Endothelial cell (in vitro differentiated cells): Measurements from ENCODE around the gene C2orf81. TPM values are rescaled to one million over a fixed set of nuclear protein-coding genes. Genes with fewer than 3 reads are reported as not detected.
A peak's percentile ranks its signal among the peaks of the same experiment; 100 is the strongest.

Experiments used
- DNase-seq: peaks from one replicate; pipeline ENCODE4 v3.0.0; 2021; ENCODE audit warnings: low spot score
- H3K27ac Mint-ChIP-seq: one replicate; pipeline ENCODE4 v1.8.0; 2021; ENCODE audit warnings: mixed read lengths, inconsistent platforms; ENCODE audit not compliant: unreplicated experiment
- H3K27me3 Mint-ChIP-seq: one replicate; pipeline ENCODE4 v1.8.0; 2021; ENCODE audit warnings: mild to moderate bottlenecking, moderate library complexity, mixed read lengths, inconsistent platforms; ENCODE audit not compliant: unreplicated experiment
- H3K36me3 Mint-ChIP-seq: one replicate; pipeline ENCODE4 v1.8.0; 2021; ENCODE audit warnings: mild to moderate bottlenecking, low read depth, mixed read lengths, inconsistent platforms; ENCODE audit not compliant: unreplicated experiment
- H3K4me1 Mint-ChIP-seq: one replicate; pipeline ENCODE4 v1.8.0; 2021; ENCODE audit warnings: mild to moderate bottlenecking, mixed read lengths, inconsistent platforms; ENCODE audit not compliant: unreplicated experiment
- H3K4me3 Mint-ChIP-seq: one replicate; pipeline ENCODE4 v1.8.0; 2021; ENCODE audit warnings: mild to moderate bottlenecking, mixed read lengths, inconsistent platforms; ENCODE audit not compliant: unreplicated experiment
- H3K9me3 Mint-ChIP-seq: one replicate; pipeline ENCODE4 v1.8.0; 2021; ENCODE audit warnings: mixed read lengths, inconsistent platforms; ENCODE audit not compliant: unreplicated experiment
- CTCF ChIP-seq: fragments of 200-600 bp; sonication (generic); IDR thresholded peaks from one replicate; pipeline ENCODE4 v1.5.0; 2021; ENCODE audit warnings: antibody characterized with exemption; ENCODE audit not compliant: unreplicated experiment
- total RNA-seq: library from RNA; stranded (reverse); fragmentation: NEBNext Ultra II Directional; extraction: Animal tissue kit (Norgen Biotek cat#: 25700); gene quantifications from one replicate; pipeline ENCODE4 v1.2.1, GENCODE V29; 2021; ENCODE audit not compliant: unreplicated experiment

The C2orf81 gene
- total RNA-seq, 1 donor from 2014 or later = 5.0 TPM

- H3K4me1 Mint-ChIP-seq = peaks cover 14% of the 10 kb centered on the region
- peaks cover 17% of the 10 kb centered on the region for H3K27me3 Mint-ChIP-seq
- DNase-seq = no peak
- peak overlapping the region; percentile 42 for H3K27ac Mint-ChIP-seq
- peaks cover 56% of the 10 kb centered on the region for H3K36me3 Mint-ChIP-seq
- H3K4me3 Mint-ChIP-seq = no peak overlapping the region
- H3K9me3 Mint-ChIP-seq = no peaks in the 10 kb centered on the region
- no peak for TF ChIP-seq CTCF
These were observed 8.3 kb upstream of the C2orf81 start for GRCh38 chr2:74429487-74430451.

GRCh38 chr2:74428675-74429074 is 7.3 kb upstream of the C2orf81 start:
- Mint-ChIP-seq H3K4me1 (peaks cover 14% of the 10 kb centered on the region), H3K27ac (peak overlapping the region; percentile 24), H3K9me3 (no peaks in the 10 kb centered on the region), H3K4me3 (peak overlapping the region; percentile 16), H3K36me3 (peaks cover 58% of the 10 kb centered on the region), H3K27me3 (peaks cover 12% of the 10 kb centered on the region)
- TF ChIP-seq CTCF = no peak
- DNase-seq = no peak

GRCh38 chr2:74427551-74427950 is 6.1 kb upstream of the C2orf81 start:
- H3K4me3 Mint-ChIP-seq = peak overlapping the region; percentile 78

GRCh38 chr2:74426181-74426758 is 4.9 kb upstream of the C2orf81 start:
- no peak for DNase-seq
- H3K9me3 Mint-ChIP-seq = no peaks in the 10 kb centered on the region
- H3K36me3 Mint-ChIP-seq = peaks cover 51% of the 10 kb centered on the region
- H3K27me3 Mint-ChIP-seq = peaks cover 17% of the 10 kb centered on the region
- H3K4me1 Mint-ChIP-seq = peaks cover 10% of the 10 kb centered on the region
- TF ChIP-seq CTCF = no peak
- peak overlapping the region; percentile 51 for H3K4me3 Mint-ChIP-seq
- no peak overlapping the region for H3K27ac Mint-ChIP-seq

More at GRCh38 chr2:74427551-74427950, 6.1 kb upstream of the C2orf81 start:
- no peak overlapping the region for H3K27ac Mint-ChIP-seq
- H3K4me1 Mint-ChIP-seq = peaks cover 16% of the 10 kb centered on the region
- no peaks in the 10 kb centered on the region for H3K9me3 Mint-ChIP-seq
- peaks cover 14% of the 10 kb centered on the region for H3K27me3 Mint-ChIP-seq
- H3K36me3 Mint-ChIP-seq = peaks cover 61% of the 10 kb centered on the region
- no peak for TF ChIP-seq CTCF
- DNase-seq = no peak

GRCh38 chr2:74425523-74425922 is 4.1 kb upstream of the C2orf81 start:
- Mint-ChIP-seq H3K27ac (peak overlapping the region; percentile 68), H3K4me1 (peaks cover 13% of the 10 kb centered on the region), H3K4me3 (peak overlapping the region; percentile 78), H3K27me3 (peaks cover 14% of the 10 kb centered on the region), H3K36me3 (peaks cover 51% of the 10 kb centered on the region), H3K9me3 (no peaks in the 10 kb centered on the region)
- DNase-seq = no peak
- no peak for TF ChIP-seq CTCF
